UCSD-AML1 (cell line): ENCODE data around the gene PROSER3.
"Not testable (repeated sequence)": the region's sequence is repeated elsewhere in the genome, so short reads cannot be mapped to it uniquely, and the experiment has no call there.

Experiments
- DNase-seq: peaks from one replicate; lab custom pipeline; 2025; ENCODE audit not compliant: unreplicated experiment; lab: John Stamatoyannopoulos, UW

PROSER3 gene

GRCh38 chr19:35789978-35790944 lies 32.3 kb downstream of the PROSER3 start:
- no peak for DNase-seq

GRCh38 chr19:35790981-35791813 lies 33.2 kb downstream of the PROSER3 start:
- no peak for DNase-seq

- DNase-seq = no peak
Observed at GRCh38 chr19:35791814-35792279, 33.9 kb downstream of the PROSER3 start.

- DNase-seq = no peak
Observed at GRCh38 chr19:35792312-35792711, 34.3 kb downstream of the PROSER3 start.

- no peak for DNase-seq
Observed at GRCh38 chr19:35792888-35793287, 34.9 kb downstream of the PROSER3 start.

- no peak for DNase-seq
Observed at GRCh38 chr19:35793381-35794165, 35.6 kb downstream of the PROSER3 start.

GRCh38 chr19:35795564-35795963 lies 37.6 kb downstream of the PROSER3 start:
- not testable (repeated sequence) for DNase-seq

GRCh38 chr19:35796645-35797542 lies 38.9 kb downstream of the PROSER3 start:
- no peak for DNase-seq

- no peak for DNase-seq
Observed at GRCh38 chr19:35797663-35798062, 39.7 kb downstream of the PROSER3 start.

GRCh38 chr19:35801828-35802227 lies 43.9 kb downstream of the PROSER3 start:
- DNase-seq = no peak

GRCh38 chr19:35805526-35806102 lies 47.6 kb downstream of the PROSER3 start:
- DNase-seq = no peak

GRCh38 chr19:35806597-35806996 lies 48.6 kb downstream of the PROSER3 start:
- DNase-seq = no peak

- DNase-seq = no peak
Observed at GRCh38 chr19:35807633-35808032, 49.7 kb downstream of the PROSER3 start.

- no peak for DNase-seq
Observed at GRCh38 chr19:35811317-35812219, 53.6 kb downstream of the PROSER3 start.

- no peak for DNase-seq
Observed at GRCh38 chr19:35812220-35813042, 54.5 kb downstream of the PROSER3 start, which contains the start of gene PRODH2. TSS of gene PRODH2 (minus strand) at chr19:35812845. CDS start at chr19:35812805, 40 bp downstream.

- no peak for DNase-seq
Observed at GRCh38 chr19:35813043-35813890, 55.3 kb downstream of the PROSER3 start.

GRCh38 chr19:35816262-35816661 lies 58.3 kb downstream of the PROSER3 start:
- no peak for DNase-seq
